NT2/D1 (cell line): ENCODE results near the gene STEAP4.

Experiments
- SUZ12 ChIP-seq: IDR thresholded peaks from 2 replicates; pipeline ENCODE4 v1.6.1; 2011; ENCODE audit not compliant: insufficient read length, insufficient read depth; ENCODE audit errors: extremely low read depth
- YY1 ChIP-seq: IDR thresholded peaks from 2 replicates; pipeline ENCODE4 v1.6.1; 2011; ENCODE audit not compliant: insufficient read length, insufficient read depth
- ZNF274 ChIP-seq: IDR thresholded peaks from 2 replicates; pipeline ENCODE4 v1.6.1; 2011; ENCODE audit warnings: mild to moderate bottlenecking, low read depth, low read length

DNA sequence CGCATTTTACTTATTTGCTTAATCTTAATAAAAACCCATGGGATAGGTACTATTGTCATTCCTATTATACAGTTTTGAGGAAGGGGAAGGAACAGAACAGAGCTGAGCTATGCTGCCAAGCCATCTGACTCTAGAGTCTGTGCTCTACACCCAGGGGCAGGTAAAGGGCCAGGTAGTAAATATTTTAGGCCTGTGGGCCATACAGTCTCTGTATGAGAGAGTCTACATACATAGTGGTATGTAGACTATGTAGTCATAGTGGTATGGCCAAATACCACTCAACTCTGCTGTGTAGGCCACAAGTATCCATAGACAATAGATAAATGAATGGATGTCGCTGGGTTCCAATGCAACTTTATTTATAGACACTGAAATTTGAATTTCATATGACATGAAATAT is 83.4 kb downstream of the STEAP4 start:
- no peak for TF ChIP-seq YY1
- TF ChIP-seq ZNF274 = no peak
- TF ChIP-seq SUZ12 = no peak
